ENCODE results near the gene GAB3.
A peak's percentile ranks its signal among the peaks of the same experiment; 100 is the strongest.

The GAB3 gene

GRCh38 chrX:154751203-154751668 is 359 bp upstream of the GAB3 start:
- DNase-seq, result no peak

GRCh38 chrX:154749856-154750255 is 1.0 kb downstream of the GAB3 start:
- DNase-seq, result no peak

- DNase-seq, result peak; percentile 56
Measured at GRCh38 chrX:154748712-154749339, 2.1 kb downstream of the GAB3 start.

- DNase-seq, result no peak
Measured at GRCh38 chrX:154742613-154743012, 8.3 kb downstream of the GAB3 start.

- no peak for DNase-seq
Measured at GRCh38 chrX:154739952-154740465, 10.9 kb downstream of the GAB3 start.

GRCh38 chrX:154738011-154738738 is 12.7 kb downstream of the GAB3 start:
- DNase-seq, result peak; percentile 43

GRCh38 chrX:154737136-154737535 is 13.7 kb downstream of the GAB3 start:
- DNase-seq, result no peak

- DNase-seq, result no peak
Measured at GRCh38 chrX:154735695-154736393, 15.0 kb downstream of the GAB3 start.

- DNase-seq, result peak; percentile 57
Measured at GRCh38 chrX:154734061-154734781, 16.7 kb downstream of the GAB3 start.

GRCh38 chrX:154733066-154733425 is 17.8 kb downstream of the GAB3 start:
- no peak for DNase-seq

GRCh38 chrX:154732421-154733065 is 18.3 kb downstream of the GAB3 start:
- DNase-seq, result no peak

- DNase-seq, result peak; percentile 44
Measured at GRCh38 chrX:154731881-154732280, 19.0 kb downstream of the GAB3 start.

- DNase-seq, result peak; percentile 51
Measured at GRCh38 chrX:154731184-154731583, 19.7 kb downstream of the GAB3 start.

- DNase-seq, result no peak
Measured at GRCh38 chrX:154730253-154730891, 20.5 kb downstream of the GAB3 start.

GRCh38 chrX:154729439-154729838 is 21.4 kb downstream of the GAB3 start:
- DNase-seq, result no peak

- no peak for DNase-seq
Measured at GRCh38 chrX:154728431-154729190, 22.3 kb downstream of the GAB3 start.

- DNase-seq, result no peak
Measured at GRCh38 chrX:154727871-154728270, 23.0 kb downstream of the GAB3 start.

GRCh38 chrX:154727418-154727817 is 23.5 kb downstream of the GAB3 start:
- DNase-seq, result no peak

GRCh38 chrX:154724993-154725756 is 25.7 kb downstream of the GAB3 start:
- no peak for DNase-seq

- DNase-seq, result no peak
Measured at GRCh38 chrX:154721155-154721554, 29.7 kb downstream of the GAB3 start.

Measured in CD4-positive, alpha-beta T cell treated with Interleukin-15 for 1 hour (primary cell).